Measurements from ENCODE around the gene NCL.

The NCL gene

DNA sequence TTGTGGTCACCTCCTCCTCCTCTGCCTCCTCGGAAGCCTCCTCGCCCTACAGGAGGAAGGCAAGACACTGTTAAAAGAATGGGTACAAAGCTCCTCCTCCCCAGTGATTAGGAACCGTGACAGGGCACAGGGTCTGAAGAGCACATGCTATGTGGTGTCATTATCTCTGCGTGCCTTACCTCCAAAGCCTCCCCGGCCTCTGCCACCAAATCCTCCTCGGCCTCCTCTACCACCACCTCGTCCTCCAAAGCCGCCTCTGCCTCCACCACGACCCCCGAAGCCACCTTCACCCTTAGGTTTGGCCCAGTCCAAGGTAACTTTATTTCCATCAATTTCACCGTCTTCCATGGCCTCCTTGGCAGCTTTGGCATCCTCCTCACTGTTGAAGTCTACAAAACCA lies 9.1 kb downstream of the NCL start:
- no peak for DNase-seq (ENCODE audit: extremely low read depth, insufficient read length)
- Histone ChIP-seq H3K27me3 (replicated peaks; ENCODE audit: control insufficient read depth, insufficient read depth, low read length) (no peaks in the 10 kb centered on the region), H3K36me3 (ENCODE audit: control insufficient read depth, insufficient read depth, low read length) (peaks cover 55% of the 10 kb centered on the region), H3K4me3 (replicated peaks; ENCODE audit: low read depth, low read length) (no peak overlapping the region)
- TF ChIP-seq, protein P1, sequence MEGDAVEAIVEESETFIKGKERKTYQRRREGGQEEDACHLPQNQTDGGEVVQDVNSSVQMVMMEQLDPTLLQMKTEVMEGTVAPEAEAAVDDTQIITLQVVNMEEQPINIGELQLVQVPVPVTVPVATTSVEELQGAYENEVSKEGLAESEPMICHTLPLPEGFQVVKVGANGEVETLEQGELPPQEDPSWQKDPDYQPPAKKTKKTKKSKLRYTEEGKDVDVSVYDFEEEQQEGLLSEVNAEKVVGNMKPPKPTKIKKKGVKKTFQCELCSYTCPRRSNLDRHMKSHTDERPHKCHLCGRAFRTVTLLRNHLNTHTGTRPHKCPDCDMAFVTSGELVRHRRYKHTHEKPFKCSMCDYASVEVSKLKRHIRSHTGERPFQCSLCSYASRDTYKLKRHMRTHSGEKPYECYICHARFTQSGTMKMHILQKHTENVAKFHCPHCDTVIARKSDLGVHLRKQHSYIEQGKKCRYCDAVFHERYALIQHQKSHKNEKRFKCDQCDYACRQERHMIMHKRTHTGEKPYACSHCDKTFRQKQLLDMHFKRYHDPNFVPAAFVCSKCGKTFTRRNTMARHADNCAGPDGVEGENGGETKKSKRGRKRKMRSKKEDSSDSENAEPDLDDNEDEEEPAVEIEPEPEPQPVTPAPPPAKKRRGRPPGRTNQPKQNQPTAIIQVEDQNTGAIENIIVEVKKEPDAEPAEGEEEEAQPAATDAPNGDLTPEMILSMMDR (IDR thresholded peaks at IDR 0.05; ENCODE audit: insufficient read depth, low read length, poor library complexity, severe bottlenecking), result no peak

DNA sequence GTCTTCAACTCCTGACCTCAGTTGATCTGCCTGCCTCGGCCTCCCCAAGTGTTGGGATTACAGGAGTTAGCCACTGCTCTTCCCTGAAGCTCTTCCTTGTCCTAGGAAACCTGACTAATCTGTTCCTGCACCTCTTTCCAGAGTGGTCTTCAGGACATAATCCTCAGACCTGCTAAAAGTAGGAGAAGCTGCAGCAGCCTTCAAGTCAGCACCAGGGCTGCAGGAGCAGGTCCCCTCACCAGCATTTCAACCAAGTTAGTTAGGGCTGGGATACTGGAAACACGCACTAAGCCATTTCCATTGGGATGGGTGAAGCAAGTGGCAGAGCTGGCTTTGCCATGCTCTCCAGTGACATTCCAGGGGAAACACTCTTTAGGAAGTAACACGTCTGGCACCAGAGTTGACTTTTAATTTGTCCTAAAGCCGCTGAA lies 9.9 kb downstream of the NCL start:
- TF ChIP-seq, protein P1 (IDR thresholded peaks at IDR 0.05; ENCODE audit: insufficient read depth, low read length, poor library complexity, severe bottlenecking), result no peak
- H3K27me3 ChIP-seq (replicated peaks; ENCODE audit: control insufficient read depth, insufficient read depth, low read length), result no peaks in the 10 kb centered on the region
- H3K36me3 ChIP-seq (ENCODE audit: control insufficient read depth, insufficient read depth, low read length), result peaks cover 49% of the 10 kb centered on the region
- DNase-seq (ENCODE audit: extremely low read depth, insufficient read length), result no peak
- H3K4me3 ChIP-seq (replicated peaks; ENCODE audit: low read depth, low read length), result no peak overlapping the region

DNA sequence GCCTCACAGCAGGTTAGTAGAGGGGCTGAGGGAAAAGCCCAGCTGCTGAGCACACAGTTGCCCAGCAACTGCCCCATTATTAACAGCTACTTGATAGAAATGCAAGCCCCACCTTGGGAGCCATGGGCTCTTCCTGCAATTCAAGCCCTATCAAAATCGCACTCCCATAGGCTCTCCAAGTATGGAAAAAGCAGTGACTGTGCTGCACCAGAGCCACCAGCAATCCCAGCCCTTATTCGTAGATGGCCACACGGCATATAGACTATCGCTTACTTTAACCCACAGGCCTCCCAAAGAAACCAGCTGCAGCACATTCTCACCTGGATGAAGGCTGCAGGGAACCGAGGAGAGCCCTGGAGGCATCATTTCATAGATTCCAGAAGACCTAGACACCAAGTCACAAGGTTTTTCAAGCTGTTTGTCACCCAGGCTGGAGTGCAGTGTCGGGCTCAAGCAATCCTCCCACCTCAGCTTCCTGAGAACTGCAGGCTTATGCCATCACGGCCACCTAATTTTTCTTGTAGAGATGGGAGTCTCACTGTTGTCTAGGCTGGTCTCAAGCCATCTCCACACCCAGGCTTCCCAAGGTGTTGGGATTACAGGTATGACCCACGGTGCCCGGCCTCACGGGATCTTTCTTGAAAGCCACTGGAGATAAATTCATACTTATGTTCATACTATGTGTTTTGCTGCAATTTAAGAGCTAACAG lies 11.3 kb downstream of the NCL start:
- no peak for DNase-seq (ENCODE audit: extremely low read depth, insufficient read length)
- TF ChIP-seq, protein P1 (IDR thresholded peaks at IDR 0.05; ENCODE audit: insufficient read depth, low read length, poor library complexity, severe bottlenecking), result no peak
- Histone ChIP-seq H3K4me3 (replicated peaks; ENCODE audit: low read depth, low read length) (no peak overlapping the region), H3K27me3 (replicated peaks; ENCODE audit: control insufficient read depth, insufficient read depth, low read length) (no peaks in the 10 kb centered on the region), H3K36me3 (ENCODE audit: control insufficient read depth, insufficient read depth, low read length) (peaks cover 39% of the 10 kb centered on the region)

DNA sequence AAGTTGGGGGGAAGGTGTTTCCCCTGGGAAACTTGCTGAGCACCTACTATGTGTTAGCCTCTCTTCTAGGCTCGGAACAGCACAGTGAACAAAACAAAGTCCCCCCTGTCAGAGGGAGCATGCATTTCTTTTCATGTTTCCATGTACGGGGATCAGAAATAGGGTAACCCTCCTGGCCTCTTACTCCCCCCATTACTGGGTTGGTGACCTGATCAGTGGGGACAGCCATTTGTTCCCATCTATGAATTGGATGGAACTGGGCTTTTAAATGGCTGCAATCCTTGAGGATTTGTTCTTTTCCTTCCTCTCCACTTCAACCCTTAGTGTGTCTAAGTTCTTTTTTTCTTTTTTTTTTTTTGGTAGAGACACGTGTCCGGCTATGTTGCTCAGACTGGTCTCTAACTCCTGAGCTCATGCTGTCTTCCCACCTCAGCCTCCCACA lies 13.7 kb downstream of the NCL start:
- Histone ChIP-seq H3K27me3 (replicated peaks; ENCODE audit: control insufficient read depth, insufficient read depth, low read length) (no peaks in the 10 kb centered on the region), H3K4me3 (replicated peaks; ENCODE audit: low read depth, low read length) (no peak overlapping the region), H3K36me3 (ENCODE audit: control insufficient read depth, insufficient read depth, low read length) (peaks cover 23% of the 10 kb centered on the region)
- TF ChIP-seq, protein P1 (IDR thresholded peaks at IDR 0.05; ENCODE audit: insufficient read depth, low read length, poor library complexity, severe bottlenecking), result no peak
- DNase-seq (ENCODE audit: extremely low read depth, insufficient read length), result no peak

DNA sequence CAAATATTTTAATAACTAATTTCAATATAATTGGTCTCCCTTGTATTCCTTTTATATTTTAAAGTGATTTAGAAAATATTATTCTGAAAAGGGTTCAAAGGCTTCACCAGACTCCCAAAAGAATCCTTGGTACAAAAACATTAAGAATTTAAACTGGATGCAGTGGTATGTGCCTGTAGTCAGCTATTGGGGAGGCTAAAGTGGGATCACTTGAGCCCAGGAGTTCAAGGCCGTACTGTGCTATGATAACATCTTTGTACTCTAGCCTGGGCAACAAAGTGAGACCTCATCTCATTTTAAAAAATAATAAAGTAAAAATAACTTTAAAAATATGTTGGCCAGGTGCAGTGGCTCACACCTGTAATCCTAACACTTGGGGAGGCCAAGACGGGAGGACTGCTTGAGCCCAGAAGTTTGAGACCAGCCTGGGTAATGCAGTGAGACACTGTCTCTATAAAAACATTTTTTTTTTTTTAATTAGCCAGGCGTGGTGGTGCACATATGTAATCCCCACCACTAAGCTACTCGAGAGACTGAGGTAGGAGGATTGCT lies 14.7 kb downstream of the NCL start:
- Histone ChIP-seq H3K4me3 (replicated peaks; ENCODE audit: low read depth, low read length) (no peak overlapping the region), H3K36me3 (ENCODE audit: control insufficient read depth, insufficient read depth, low read length) (peaks cover 19% of the 10 kb centered on the region), H3K27me3 (replicated peaks; ENCODE audit: control insufficient read depth, insufficient read depth, low read length) (no peaks in the 10 kb centered on the region)
- no peak for DNase-seq (ENCODE audit: extremely low read depth, insufficient read length)
- TF ChIP-seq, protein P1 (IDR thresholded peaks at IDR 0.05; ENCODE audit: insufficient read depth, low read length, poor library complexity, severe bottlenecking), result no peak
